Epithelial cell of proximal tubule (primary cell): Measurements from ENCODE around the gene EPHB1. TPM values are rescaled to one million over a fixed set of nuclear protein-coding genes. Genes with fewer than 3 reads are reported as not detected.

Experiments used
- DNase-seq: peaks from one replicate; pipeline ENCODE4 v3.0.0-alpha.2; 2011; ENCODE audit warnings: low read depth
- H3K4me3 ChIP-seq: 2 replicates; pipeline ENCODE4 v1.5.1; 2011; ENCODE audit warnings: low read depth, mild to moderate bottlenecking, low read length
- CTCF ChIP-seq: conservative IDR thresholded peaks from 2 replicates; pipeline ENCODE4 v1.5.1; 2012; ENCODE audit warnings: low read depth, mild to moderate bottlenecking, low read length
- total RNA-seq: library from RNA; depleted of rRNA; stranded (reverse); fragments of >200 nt; gene quantifications from 2 replicates; pipeline ENCODE4 v1.2.3, GENCODE V29; 2015

The EPHB1 gene
- total RNA-seq, 1 donor from 2014 or later = 1.6 TPM

GRCh38 chr3:135240426-135240825 lies 445.4 kb downstream of the EPHB1 start:
- no peak for DNase-seq
- peak; percentile 33 for TF ChIP-seq CTCF

GRCh38 chr3:135242285-135242684 lies 447.2 kb downstream of the EPHB1 start:
- H3K4me3 ChIP-seq = no peak overlapping the region
- no peak for DNase-seq
- no peak for TF ChIP-seq CTCF

More at GRCh38 chr3:135240426-135240825, 445.4 kb downstream of the EPHB1 start:
- no peak overlapping the region for H3K4me3 ChIP-seq

- TF ChIP-seq CTCF = no peak
- DNase-seq = no peak
- no peak overlapping the region for H3K4me3 ChIP-seq
Measured at GRCh38 chr3:135243616-135244015, 448.6 kb downstream of the EPHB1 start.

- no peak for DNase-seq
- TF ChIP-seq CTCF = peak; percentile 38
- H3K4me3 ChIP-seq = no peak overlapping the region
Measured at GRCh38 chr3:135246027-135246426, 451.0 kb downstream of the EPHB1 start.

- no peak overlapping the region for H3K4me3 ChIP-seq
- no peak for TF ChIP-seq CTCF
- DNase-seq = no peak
Measured at GRCh38 chr3:135248213-135248612, 453.2 kb downstream of the EPHB1 start.

- DNase-seq = no peak
- H3K4me3 ChIP-seq = no peak overlapping the region
- TF ChIP-seq CTCF = no peak
Measured at GRCh38 chr3:135249186-135249585, 454.1 kb downstream of the EPHB1 start.

- DNase-seq = no peak
- TF ChIP-seq CTCF = no peak
- no peak overlapping the region for H3K4me3 ChIP-seq
Measured at GRCh38 chr3:135258916-135259315, 463.9 kb downstream of the EPHB1 start.
